SK-N-SH treated with all-trans-retinoic acid at 6 μM for 48 hours (cell line): ENCODE results near the gene SEMA3D.

Source experiments
- GLIS3 ChIP-seq: fragments of 250-450 bp; sonication (Bioruptor Pico); IDR thresholded peaks from 2 replicates; pipeline ENCODE4 v1.5.0; 2020; ENCODE audit warnings: mild to moderate bottlenecking, moderate library complexity
- TCF4 ChIP-seq: fragments of 250-450 bp; sonication (Bioruptor Pico); IDR thresholded peaks from 2 replicates; pipeline ENCODE4 v1.8.0; 2021; ENCODE audit warnings: mild to moderate bottlenecking, moderate library complexity, borderline replicate concordance
- ZNF565 ChIP-seq: fragments of 450-650 bp; formaldehyde crosslinking; conservative IDR thresholded peaks from 2 replicates; pipeline ENCODE4 v1.5.0; 2020; ENCODE audit warnings: low read depth, mild to moderate bottlenecking, moderate library complexity
- TF ChIP-seq, protein P1 (sequence below): fragments of 250-450 bp; sonication (Bioruptor Pico); IDR thresholded peaks from 2 replicates; pipeline ENCODE4 v1.8.0; 2020; ENCODE audit warnings: mild to moderate bottlenecking, moderate library complexity, borderline replicate concordance

DNA sequence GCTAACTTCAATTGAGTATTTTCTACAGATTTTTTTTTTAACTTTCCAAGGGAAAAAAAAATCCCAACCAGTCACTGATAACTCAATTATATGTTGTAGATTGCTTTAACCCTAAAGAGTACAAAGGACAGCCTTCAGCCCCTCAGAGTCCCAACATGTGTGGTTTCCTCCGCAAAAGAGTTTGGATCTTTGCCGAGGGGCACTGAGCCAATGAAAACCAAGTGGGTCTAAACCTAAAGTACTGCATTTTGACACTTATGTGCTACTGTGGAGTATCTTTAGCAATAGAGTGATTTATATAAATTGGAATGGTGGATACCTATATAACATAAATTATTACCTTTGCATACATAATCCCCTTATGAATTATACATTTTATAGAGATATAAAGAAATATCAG lies 91.5 kb downstream of the SEMA3D start:
- TF ChIP-seq GLIS3 (CRISPR knock-in tag) = no peak
- TF ChIP-seq ZNF565 = no peak
- no peak for TF ChIP-seq TCF4 (CRISPR knock-in tag)
- TF ChIP-seq, protein P1, sequence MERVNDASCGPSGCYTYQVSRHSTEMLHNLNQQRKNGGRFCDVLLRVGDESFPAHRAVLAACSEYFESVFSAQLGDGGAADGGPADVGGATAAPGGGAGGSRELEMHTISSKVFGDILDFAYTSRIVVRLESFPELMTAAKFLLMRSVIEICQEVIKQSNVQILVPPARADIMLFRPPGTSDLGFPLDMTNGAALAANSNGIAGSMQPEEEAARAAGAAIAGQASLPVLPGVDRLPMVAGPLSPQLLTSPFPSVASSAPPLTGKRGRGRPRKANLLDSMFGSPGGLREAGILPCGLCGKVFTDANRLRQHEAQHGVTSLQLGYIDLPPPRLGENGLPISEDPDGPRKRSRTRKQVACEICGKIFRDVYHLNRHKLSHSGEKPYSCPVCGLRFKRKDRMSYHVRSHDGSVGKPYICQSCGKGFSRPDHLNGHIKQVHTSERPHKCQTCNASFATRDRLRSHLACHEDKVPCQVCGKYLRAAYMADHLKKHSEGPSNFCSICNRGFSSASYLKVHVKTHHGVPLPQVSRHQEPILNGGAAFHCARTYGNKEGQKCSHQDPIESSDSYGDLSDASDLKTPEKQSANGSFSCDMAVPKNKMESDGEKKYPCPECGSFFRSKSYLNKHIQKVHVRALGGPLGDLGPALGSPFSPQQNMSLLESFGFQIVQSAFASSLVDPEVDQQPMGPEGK (CRISPR knock-in tag) = no peak
